ENCODE measurements around the gene GYS1.
A peak's percentile ranks its signal among the peaks of the same experiment; 100 is the strongest.

Gene GYS1

DNA sequence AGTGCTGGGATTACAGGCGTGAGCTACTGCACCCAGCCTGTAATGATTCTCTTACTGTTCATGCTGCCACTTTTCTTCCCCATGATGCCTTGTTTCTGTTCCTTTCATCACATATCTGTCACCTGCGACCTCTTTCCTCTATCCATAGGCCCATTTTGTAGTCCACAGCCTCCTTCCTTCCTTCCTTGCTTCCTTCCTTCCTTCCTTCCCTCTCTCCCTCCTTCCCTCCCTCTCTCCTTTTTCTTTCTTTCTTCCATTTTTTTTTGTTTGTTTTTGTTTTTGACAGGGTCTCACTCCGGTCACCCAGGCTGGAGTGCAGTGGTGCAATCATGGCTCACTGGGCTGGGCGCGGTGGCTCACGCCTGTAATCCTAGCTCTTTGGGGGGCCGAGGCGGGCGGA lies 4.2 kb downstream of the GYS1 start:
- no peak for DNase-seq (ENCODE audit: low read depth)

DNA sequence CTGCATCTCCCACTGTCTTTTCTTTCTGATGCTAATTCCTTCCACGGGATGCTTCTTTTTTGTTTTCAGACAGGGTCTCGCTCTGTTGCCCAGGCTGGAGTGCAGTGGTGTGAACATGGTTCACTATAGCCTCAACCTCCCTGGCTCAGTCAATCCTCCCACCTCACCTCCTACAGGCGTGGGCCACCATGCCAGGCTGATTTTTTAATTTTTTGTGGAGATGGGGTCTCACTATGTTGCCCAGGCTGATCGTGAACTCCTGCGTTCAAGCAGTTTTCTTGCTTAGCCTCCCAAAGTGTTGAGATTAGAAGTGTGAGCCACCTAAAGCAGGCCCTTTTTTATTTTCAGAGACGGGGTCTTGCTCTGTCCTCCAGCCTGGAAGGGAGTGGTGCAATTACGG lies 4.8 kb downstream of the GYS1 start:
- DNase-seq (ENCODE audit: low read depth), result no peak

DNA sequence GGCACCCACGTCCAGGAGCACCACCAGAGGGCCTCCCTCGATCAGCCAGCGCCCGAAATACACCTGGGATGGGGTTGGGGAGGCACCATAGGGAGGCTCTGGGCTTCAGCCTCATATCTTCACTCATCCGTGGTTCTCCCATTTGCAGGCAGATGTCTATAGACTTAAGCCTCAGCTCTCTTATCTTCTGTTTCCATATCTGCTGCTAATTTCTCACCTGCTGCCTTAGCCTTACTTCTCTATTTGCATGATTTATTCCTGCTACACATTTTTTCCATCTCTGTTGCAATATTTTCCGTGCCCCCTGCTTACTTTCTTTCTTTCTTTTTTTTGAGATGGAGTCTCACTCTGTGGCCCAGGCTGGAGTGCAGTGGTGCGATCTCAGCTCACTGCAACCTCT lies 5.8 kb downstream of the GYS1 start:
- DNase-seq (ENCODE audit: low read depth), result no peak

DNA sequence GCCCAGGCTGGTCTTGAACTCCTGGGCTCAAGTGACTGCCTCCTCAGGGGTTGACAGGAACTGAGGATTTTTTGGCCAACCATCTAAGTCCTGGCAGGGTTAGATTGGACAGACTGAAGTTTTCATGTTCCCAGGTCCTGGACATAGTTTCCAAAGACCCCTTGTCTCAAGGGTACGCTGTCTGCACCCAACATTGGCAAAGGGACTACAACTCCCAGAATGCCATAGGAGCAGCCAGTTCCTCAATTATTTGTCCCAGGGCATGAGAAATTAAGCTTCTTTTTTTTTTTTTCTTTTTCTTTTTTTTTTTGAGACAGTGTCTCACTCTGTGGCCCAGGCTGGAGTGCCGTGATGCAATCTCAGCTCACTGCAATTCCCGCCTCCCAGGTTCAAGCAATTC lies 6.9 kb downstream of the GYS1 start:
- DNase-seq (ENCODE audit: low read depth), result no peak

DNA sequence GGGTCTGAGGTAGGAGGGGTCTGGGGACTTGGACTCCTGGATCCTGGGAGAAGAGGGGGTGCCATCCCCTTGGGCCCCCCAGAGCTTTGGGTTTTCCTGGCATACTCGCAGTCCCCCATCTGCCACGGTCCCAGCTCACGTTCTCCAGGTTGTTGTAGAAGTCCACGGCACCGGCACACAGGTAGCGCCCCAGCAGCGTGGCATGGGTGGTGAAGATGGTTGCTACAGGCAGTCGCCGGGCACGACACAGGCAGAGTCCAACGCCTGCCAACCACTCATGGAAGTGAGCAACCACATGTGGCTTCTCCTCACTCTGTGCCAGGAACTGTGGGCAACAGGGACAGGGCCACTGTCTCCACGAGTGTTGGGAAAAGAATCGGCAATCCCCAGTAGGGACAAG lies 7.4 kb downstream of the GYS1 start:
- no peak for DNase-seq (ENCODE audit: low read depth)

DNA sequence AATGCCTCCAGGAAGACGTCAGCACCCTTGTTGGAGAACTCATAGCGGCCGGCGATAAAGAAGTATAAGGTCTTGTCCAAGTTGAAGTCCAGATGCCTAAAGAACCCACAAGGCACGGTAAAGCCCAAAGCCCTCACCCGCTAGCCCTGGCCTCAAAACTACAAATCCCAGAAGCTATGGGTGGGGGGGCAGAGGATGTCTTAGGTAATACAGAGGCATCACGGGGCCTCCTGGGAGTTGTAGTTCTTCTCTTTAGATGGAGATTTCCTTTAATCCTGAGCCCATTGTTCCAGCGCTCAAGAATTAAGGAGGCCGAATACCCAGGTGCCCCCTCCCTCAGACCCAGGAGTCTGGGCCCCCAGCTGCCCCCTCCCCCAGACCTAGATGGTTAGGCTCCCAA lies 10.8 kb downstream of the GYS1 start:
- no peak for DNase-seq (ENCODE audit: low read depth)

DNA sequence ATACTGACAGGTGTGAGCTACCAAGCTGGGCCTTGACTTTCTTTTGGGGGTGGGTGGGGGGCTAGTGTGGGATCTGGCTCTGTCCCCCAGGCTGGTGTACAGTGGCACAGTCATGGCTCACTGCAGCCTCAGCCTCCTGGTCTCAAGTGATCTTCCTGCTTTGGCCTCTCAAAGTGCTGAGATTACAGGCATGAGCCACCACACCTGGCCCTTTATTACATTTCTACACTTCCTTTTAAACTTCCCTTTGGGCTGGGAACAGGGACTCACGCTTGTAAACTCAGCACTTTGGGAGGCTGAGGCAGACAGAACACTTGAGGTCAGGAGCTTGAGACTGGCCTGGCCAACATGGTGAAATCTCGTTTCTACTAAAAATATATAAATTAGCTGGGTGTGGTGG lies 16.0 kb downstream of the GYS1 start:
- DNase-seq (ENCODE audit: low read depth), result no peak

DNA sequence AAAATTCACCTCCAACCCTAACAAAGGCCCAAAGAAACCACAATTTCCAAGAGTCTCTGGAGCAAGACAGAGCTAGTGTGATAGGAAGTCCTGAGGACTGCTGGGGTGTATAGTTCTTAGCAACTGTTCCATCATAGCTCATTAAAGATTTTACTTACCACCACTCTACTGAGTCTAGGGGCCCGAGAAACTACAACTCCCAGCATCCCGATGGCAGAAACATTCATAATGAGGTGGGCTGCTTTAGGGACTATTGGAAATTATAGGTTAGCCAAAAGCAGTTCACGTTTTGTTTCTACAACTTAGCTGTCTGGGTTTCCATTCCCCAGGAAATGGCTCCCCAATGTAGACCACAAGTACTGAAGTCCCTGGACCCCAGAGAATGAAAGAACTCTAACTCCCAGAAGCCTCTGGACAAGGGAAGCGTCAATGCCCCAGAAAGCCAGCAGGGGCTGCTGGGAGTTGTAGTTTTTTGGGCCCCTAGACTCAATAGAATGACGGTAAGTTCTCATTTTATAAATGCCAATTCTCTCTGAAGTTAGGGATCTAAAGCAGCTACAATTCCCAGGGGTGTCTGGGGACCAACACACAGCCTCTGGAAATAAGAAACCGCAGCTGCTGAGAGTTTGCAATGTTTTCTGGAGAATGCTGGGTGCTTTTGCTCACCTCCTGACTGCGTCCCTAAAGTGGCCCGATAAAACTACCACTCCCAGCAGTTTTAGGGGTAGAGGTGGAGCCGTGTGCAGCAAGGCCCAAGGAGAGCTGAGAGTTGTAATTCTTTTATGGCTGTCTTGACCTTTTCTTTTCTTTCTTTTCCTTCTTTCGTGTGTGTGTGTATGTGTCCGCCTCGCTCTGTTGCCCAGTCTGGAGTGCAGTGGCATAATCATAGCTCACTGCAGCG lies 16.9 kb downstream of the GYS1 start:
- peak; percentile 42 for DNase-seq (ENCODE audit: low read depth)

DNA sequence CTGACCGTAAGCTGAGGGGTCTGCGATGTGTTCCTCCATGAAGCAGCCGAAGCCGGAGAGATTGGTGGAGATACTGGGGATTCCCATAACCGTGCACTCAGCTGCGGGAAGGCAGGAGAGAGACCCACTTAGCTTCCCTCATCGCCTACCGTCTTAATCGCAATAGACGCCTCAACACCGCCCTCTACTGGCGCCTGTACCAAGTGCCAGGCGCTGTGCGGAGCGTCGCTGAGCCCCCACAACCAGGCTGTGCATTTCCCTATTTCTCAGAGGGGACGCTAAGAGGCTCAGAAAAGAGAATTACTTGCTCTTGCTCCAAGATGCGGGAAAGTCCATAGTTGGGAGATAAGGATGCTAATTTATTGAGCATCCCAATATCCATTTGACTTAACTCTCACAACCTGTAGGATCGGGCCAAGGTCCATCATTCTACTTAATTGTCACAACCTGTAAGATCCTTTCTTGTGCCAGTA lies 22.1 kb downstream of the GYS1 start:
- DNase-seq (ENCODE audit: low read depth), result peak; percentile 76

DNA sequence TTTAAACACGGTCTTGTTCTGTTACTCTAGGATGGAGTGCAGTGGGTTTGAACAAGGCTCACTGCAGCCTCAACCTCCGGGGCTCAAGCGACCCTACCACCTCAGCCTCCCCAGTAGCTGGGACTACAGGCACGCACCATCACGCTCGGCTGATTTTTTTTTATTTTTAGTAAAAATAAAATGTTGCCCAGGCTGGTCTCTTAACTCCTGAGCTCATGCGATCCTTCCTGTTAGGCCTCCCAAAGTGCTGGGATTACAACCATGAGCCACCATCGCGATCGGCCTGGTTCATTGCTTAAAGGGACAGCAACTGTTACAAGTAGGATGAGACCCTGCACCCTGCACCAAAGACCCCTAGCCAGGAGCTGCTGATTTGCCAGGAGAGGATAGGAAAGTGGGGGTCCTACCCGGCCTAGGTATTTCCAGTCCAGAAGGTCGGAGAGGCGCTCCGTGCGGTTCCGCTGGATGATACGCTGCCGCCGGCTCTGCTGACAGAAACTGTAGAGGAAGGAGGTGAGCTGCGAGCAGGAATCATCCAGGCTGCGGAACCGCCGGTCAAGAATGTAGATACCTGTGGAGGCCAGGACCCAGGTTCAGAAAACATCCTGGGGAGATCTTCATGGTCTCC lies 22.9 kb downstream of the GYS1 start:
- DNase-seq (ENCODE audit: low read depth), result no peak

DNA sequence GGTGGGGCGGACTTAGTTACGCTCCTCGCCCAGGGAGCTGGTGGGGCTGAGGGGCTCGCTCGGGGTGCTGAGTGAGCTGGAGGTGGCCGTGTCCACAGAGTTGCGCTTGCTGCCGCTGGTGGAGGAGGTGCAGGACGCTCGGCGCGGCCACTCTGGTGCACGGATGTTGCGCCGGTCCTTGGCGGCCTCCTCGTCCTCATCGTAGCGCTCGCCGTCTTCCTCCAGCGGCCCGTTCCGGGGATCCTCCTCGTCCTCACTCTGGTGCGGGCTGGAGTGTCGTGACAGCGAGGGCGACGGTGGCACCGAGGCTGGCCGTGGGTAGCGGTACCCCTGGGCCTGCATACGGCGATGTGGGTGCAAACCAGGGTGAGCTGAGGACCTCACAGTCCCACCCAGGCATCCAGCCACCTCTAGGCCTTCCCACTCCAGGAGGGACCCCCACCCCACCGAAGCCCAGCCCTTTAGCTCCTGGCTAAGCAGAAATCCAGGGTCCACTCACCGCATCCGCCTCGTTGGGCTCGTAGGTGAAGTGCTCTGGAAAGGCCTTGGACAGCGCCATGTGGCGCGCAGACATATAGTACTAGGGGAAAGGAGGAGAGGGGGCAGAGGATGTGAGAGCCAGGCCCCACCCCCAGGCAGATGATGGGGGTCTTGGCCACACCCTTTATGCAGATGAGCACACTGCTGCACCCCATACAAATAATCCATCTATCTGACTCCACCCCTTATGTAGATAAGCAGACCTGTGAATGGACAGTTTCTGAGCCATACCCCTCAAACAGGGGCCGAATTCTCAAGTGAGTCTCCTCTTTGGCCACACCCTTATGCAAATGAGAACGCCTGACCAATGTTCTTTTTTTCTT lies 23.6 kb downstream of the GYS1 start:
- peak; percentile 46 for DNase-seq (ENCODE audit: low read depth)

DNA sequence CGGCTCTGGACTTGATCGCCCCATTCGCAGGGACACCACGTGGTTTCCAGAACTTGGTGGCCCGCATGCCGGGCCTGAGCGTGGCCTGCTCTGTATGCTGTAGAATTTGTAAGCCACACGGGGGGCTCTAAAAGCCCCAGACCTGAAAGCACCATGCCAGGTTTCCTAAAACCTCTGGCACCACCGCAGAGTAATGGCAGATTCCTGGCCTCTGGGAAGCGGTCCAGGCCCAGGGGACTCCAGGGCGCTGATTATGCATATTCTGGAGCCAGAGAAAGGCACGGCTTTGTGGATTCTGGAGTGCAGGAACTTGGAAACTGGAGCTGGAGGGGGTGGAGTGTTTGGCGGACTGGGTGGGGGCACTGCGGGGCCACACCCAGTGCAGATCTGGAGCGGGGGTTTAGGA lies 24.3 kb downstream of the GYS1 start:
- no peak for DNase-seq (ENCODE audit: low read depth)

DNA sequence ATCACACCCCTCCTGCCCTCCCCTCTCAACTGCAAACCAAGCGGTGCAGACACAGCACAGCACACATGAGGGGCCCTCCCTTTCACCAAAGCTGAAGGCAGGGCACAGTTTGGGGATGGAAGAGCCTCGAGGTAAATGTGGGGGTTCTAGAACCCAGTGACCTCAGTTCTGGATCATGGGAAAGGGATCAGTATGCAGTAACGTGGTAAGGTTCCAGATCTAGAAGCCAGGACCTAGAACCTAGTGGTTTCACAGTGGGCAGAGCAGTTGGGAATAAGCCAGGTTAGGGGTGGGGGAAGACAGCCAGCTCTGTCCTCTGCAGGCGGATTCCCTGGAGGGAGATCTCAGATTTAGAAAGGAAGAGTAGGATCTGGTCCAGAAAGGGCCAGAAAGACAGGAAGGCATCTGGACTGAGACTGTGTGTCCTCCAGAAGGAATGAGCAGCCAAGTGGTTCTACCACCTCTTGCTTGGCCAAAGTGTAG lies 24.9 kb downstream of the GYS1 start:
- DNase-seq (ENCODE audit: low read depth), result peak; percentile 57

DNA sequence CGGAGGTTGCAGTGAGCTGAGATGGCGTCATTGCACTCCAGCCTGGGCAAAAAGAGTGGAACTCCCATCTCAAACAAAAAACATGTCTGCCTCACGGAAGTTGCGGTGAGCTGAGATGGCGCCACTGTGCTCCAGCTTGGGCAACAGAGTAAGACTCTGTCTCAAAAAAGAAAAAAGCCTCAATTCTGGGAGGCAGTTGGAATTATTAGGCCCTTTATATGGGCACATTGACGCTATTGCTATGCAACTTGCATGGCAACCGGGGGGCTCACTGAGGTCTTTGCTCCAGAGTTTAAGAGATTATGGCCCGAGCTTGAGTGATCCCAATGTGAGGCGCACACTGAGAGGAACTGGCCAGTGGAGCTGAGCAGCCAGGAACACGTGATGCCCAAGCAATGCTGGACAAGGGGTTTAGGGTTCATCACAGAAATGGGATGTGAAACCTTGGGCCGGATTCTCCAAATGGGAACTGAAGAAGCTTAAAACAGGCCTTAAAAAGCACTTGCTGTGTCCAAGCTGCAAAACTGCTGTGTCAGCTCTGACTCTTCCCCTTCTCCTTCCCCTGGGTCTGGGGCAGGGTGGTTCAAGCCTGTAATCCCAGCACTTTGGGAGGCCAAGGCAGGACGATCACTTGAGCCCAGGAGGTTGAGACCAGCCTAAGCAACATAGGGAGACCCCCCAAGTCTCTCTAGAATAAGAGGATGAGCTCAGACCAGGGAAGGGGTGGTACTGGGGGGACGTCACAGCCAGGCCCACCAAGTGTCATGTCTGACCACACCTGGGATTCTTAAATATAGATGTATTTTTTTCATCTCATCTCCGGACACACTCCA lies 25.5 kb downstream of the GYS1 start:
- peak; percentile 68 for DNase-seq (ENCODE audit: low read depth)

DNA sequence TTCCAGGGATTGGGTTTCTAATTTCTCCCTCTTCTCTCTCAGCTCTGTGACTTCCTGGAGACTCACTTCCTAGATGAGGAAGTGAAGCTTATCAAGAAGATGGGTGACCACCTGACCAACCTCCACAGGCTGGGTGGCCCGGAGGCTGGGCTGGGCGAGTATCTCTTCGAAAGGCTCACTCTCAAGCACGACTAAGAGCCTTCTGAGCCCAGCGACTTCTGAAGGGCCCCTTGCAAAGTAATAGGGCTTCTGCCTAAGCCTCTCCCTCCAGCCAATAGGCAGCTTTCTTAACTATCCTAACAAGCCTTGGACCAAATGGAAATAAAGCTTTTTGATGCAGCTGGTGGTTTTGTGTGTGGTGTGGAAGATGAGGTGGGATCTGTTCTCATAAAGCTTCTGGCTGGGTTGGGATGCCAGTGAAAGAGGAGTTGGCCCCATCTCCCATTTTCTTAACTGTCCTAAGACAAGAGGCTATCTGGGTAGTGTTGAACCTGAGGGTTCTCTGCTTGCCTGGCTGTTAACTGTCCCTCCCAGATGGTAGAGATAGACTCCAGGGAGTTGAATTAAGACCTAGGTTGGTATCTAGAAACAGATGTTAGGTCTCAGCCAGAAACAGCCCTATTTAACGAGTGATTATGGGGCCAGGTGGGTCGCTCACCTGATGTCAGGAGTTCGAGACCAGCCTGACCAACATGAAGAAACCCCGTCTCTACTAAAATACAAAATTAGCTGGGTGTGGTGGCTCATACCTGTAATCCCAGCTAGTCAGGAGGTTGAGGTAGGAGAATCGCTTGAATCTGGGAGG lies 26.4 kb downstream of the GYS1 start:
- DNase-seq (ENCODE audit: low read depth), result no peak

DNA sequence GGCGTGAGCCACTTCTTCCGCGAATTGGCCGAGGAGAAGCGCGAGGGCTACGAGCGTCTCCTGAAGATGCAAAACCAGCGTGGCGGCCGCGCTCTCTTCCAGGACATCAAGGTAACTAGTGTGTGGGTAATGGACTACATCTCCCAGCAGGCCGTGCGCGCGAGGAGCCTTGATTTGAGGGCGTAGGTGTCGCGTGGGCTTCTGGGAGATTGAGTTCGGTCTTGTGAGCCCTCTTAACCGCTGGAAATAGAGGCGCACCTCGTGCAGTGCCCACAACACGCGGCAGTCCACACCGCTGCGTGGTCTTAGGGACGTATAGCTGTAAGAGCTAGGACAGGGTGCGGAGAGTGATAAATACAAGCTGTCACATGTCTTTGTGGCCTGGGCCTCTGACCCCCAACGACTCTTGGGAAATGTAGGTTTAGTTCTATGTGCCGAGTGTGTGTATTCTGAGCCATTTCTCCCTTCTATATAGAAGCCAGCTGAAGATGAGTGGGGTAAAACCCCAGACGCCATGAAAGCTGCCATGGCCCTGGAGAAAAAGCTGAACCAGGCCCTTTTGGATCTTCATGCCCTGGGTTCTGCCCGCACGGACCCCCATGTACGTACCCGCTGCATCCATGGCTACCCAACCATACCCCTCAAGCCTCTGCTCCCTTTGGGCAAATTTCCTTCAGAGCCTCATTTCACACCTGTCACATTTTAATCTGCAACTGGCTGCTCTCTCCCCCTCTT lies 27.1 kb downstream of the GYS1 start:
- DNase-seq (ENCODE audit: low read depth), result peak; percentile 83

DNA sequence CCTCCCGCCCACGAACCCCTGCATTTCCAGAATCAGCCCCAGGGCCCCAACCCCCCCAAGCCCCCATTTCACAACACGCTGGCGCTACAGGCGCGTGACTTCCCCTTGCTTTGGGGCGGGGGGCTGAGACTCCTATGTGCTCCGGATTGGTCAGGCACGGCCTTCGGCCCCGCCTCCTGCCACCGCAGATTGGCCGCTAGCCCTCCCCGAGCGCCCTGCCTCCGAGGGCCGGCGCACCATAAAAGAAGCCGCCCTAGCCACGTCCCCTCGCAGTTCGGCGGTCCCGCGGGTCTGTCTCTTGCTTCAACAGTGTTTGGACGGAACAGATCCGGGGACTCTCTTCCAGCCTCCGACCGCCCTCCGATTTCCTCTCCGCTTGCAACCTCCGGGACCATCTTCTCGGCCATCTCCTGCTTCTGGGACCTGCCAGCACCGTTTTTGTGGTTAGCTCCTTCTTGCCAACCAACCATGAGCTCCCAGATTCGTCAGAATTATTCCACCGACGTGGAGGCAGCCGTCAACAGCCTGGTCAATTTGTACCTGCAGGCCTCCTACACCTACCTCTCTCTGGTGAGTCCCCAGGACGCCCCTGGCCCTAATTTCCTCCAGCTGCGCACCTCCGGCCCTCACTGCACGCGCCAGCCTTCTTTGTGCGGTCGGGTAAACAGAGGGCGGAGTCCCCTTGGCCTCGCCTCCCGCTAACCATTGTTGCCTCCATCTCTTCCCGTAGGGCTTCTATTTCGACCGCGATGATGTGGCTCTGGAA lies 27.9 kb downstream of the GYS1 start, which contains the start of gene FTL:
Gene FTL (plus strand): TSS at position 270 of the 766 bp plus-strand sequence. CDS start 199 bp downstream, at position 469.
- peak; percentile 97 for DNase-seq (ENCODE audit: low read depth)

DNA sequence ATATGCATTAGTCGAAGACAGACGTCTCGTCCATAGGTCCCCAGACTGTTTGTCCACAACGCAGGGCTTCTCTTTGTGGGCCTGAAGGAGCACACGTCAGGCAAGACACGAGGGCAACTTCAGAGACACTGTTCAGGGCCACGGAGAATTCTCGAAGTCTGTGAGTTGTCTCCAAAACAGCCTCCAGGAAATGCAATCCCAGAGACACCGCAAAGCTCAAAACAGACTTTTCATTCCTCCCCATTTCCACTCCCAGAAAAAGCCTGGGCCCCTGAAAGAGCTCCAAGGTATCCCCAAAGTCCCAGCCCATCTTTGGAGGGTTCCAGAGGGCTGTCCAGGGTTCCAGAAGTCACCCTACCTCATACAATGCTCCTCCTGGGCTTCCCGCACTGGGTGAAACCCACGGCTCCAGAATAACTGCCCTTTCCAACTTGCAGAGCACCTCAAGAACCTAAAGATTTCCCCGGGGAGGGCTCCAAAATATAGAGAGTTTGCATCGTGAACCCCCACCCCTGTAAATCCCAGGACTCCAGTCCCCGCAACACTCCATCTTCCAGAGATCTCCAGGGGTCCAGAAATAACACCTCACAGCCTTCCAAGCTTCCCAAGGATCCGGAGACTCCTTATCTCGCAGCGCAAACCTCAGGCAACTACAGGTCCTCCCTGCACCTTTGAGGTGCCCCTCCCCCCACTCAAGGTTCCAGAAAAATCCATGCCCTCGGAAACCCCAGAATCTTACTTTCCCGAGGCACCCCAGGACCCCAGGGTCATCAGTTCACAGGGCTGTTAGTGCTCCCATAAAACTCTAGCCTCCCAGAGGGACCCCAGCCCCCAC lies 28.7 kb downstream of the GYS1 start:
- DNase-seq (ENCODE audit: low read depth), result peak; percentile 77

All from EH (cell line).